ENCODE results near the gene PDE4B. TPM values are rescaled to one million over a fixed set of nuclear protein-coding genes. Genes with fewer than 3 reads are reported as not detected.
A peak's percentile ranks its signal among the peaks of the same experiment; 100 is the strongest.

PDE4B gene
- total and polyA plus RNA-seq, 12 donors: 2.0 to 63.2 (median 15.3) TPM

DNA sequence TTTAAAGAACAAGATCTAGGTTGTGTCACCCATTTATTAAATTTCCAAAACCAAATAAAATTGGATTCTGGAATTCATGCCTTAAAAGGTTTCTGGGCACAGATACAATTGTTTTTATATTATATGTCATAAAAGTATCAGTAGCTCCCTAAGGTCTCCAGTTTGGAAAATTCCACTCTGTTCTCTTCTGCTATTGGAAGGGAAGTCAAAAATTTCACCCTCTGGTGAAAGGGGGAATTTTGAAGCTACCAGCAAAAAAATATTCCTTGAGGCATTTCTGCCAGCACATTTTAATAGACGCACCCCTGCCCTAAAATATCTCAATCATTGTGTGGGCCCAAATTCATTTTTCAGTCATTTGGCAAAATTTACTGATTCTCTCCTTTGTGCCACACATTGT lies 455.6 kb downstream of the PDE4B start:
- peaks cover 0 to 39% (median 0%) of the 10 kb centered on the region in 9 donors for H3K4me1 ChIP-seq
- DNase-seq (no peak), ATAC-seq (peak in 1 of 8 donors; percentile 25)
- no peaks in the 10 kb centered on the region for H3K36me3 ChIP-seq
- no peaks in the 10 kb centered on the region for H3K27me3 ChIP-seq
- WGBS, 2 donors: 67 to 73% methylated on average over 1 of the region's 1 CpG
- no peak overlapping the region for H3K4me3 ChIP-seq
- intact Hi-C loops (cut with DNase I): no loop called here
- TF ChIP-seq, protein P1, sequence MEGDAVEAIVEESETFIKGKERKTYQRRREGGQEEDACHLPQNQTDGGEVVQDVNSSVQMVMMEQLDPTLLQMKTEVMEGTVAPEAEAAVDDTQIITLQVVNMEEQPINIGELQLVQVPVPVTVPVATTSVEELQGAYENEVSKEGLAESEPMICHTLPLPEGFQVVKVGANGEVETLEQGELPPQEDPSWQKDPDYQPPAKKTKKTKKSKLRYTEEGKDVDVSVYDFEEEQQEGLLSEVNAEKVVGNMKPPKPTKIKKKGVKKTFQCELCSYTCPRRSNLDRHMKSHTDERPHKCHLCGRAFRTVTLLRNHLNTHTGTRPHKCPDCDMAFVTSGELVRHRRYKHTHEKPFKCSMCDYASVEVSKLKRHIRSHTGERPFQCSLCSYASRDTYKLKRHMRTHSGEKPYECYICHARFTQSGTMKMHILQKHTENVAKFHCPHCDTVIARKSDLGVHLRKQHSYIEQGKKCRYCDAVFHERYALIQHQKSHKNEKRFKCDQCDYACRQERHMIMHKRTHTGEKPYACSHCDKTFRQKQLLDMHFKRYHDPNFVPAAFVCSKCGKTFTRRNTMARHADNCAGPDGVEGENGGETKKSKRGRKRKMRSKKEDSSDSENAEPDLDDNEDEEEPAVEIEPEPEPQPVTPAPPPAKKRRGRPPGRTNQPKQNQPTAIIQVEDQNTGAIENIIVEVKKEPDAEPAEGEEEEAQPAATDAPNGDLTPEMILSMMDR (IDR thresholded peaks at IDR 0.05): no peak
- H3K9me3 ChIP-seq: no peaks in the 10 kb centered on the region
- no peak overlapping the region for H3K27ac ChIP-seq

DNA sequence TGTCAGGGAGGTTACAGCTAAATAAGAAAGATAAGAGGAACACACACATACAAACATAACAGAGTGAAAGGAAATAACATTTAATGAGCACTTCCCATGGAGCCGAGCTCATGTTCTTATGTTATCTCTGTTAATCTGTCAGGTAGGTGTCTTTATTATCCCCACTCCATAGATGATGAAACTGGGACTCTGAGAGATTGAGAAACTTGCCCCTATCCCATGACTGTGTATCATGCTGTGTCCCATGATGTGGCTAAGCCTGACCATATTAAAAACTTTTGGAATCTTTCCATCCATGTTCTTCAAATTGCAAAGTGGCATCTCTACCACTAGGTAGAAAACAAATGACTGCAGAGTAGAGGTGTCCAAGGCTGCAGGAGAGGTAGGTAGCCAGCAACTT lies 456.1 kb downstream of the PDE4B start:
- no peak overlapping the region for H3K27ac ChIP-seq
- no peaks in the 10 kb centered on the region for H3K9me3 ChIP-seq
- ATAC-seq (peak in 1 of 8 donors; percentile 36), DNase-seq (no peak)
- intact Hi-C loops (cut with DNase I): no loop called here
- TF ChIP-seq, protein P1 (IDR thresholded peaks at IDR 0.05): no peak
- 39 to 64% methylated on average over 1 of the region's 1 CpG for WGBS, 2 donors
- no peak overlapping the region for H3K4me3 ChIP-seq
- H3K36me3 ChIP-seq: no peaks in the 10 kb centered on the region
- H3K27me3 ChIP-seq: no peaks in the 10 kb centered on the region
- H3K4me1 ChIP-seq: peaks cover 0 to 39% (median 4%) of the 10 kb centered on the region in 9 donors

DNA sequence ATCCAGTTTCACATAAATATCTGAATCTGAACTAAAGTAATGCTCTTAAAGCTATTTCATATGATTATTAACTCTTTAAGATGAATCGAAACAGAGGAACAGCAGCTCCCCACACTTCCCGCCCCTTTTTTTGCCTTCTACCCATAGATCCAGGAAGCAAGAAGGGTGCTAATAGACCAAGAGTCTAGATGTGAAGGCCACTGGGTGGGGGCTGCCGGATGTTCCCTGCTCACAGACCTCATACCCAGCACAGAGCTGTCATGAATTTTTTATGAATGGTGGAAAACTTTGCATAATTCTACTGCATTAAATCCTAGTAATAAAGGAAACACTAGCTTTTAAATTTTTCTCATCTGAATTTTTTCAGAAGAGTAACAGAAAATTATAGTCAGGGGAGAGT lies 457.4 kb downstream of the PDE4B start:
- Histone ChIP-seq H3K36me3 (no peaks in the 10 kb centered on the region), H3K4me3 (no peak overlapping the region), H3K9me3 (no peaks in the 10 kb centered on the region), H3K4me1 (peaks cover 0 to 43% (median 6%) of the 10 kb centered on the region in 9 donors), H3K27me3 (no peaks in the 10 kb centered on the region), H3K27ac (peak overlapping the region in 1 of 10 donors; percentile 34)
- WGBS, 2 donors: 90 to 95% methylated on average over 3 of the region's 3 CpGs
- TF ChIP-seq, protein P1 (IDR thresholded peaks at IDR 0.05): no peak
- DNase-seq: no peak
- intact Hi-C loops (cut with DNase I): loop anchor here (5.0 to 10.0 kb wide), 8 partner anchors 197 to 1913 kb away; partner anchors contain the start of gene DYNLT5 (in 1 of the 10)
- ATAC-seq: no peak

DNA sequence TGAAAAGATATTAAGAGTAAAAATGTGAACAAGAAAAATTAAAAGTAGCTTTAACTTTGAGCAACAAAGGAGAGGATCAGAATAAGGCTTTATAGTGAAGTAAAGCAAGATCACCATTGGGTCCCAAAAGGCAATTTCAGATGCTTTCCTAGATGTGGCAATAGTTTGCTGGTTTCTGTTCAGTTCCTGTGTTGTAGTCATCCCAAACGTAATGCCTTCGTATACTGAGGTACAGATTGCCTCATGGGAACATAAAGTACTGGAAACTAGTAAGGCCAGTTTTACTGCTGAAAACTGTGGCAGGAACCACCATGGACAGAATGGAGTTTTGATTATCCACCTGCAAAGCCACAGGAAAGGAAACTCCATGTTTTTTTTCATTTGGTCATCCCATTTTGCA lies 457.8 kb downstream of the PDE4B start:
- Histone ChIP-seq H3K27me3 (no peaks in the 10 kb centered on the region), H3K9me3 (no peaks in the 10 kb centered on the region), H3K36me3 (no peaks in the 10 kb centered on the region), H3K27ac (peak overlapping the region in 1 of 10 donors; percentile 37), H3K4me3 (no peak overlapping the region), H3K4me1 (peaks cover 0 to 43% (median 6%) of the 10 kb centered on the region in 9 donors)
- TF ChIP-seq, protein P1 (IDR thresholded peaks at IDR 0.05): no peak
- WGBS, 2 donors: 69 to 73% methylated on average over 2 of the region's 2 CpGs
- ATAC-seq: peak in 1 of 8 donors; percentile 53
- no peak for DNase-seq
- intact Hi-C loops (cut with DNase I): loop anchor here (5.0 to 10.0 kb wide), 8 partner anchors 197 to 1913 kb away; partner anchors contain the start of gene DYNLT5 (in 1 of the 10)
